Stomach (tissue), 9 donors: Measurements from ENCODE around the gene FSTL4. TPM values are rescaled to one million over a fixed set of nuclear protein-coding genes. Genes with fewer than 3 reads are reported as not detected.

Experiments used
- DNase-seq, 2 donors: peaks; one replicate each; pipeline versions ENCODE4 v3.0.0 to v3.0.0-alpha.2; 2013 to 2019
- H3K27ac ChIP-seq, 5 donors: fragments of 200-600 bp in 4 of 5; sonication (generic) in 4 of 5; one replicate each; pipeline ENCODE4 v1.5.1; 2013 to 2019; ENCODE audit warnings: mild to moderate bottlenecking in 1 of 5, moderate library complexity in 1 of 5
- H3K27me3 ChIP-seq, 3 donors: fragments of 200-600 bp; sonication (generic); one replicate each; pipeline ENCODE4 v1.5.1; 2017 to 2019; ENCODE audit warnings: mixed run types in 1 of 3
- H3K36me3 ChIP-seq, 4 donors: fragments of 200-600 bp; sonication (generic); 1 replicate in 3 of 4; 2 replicates in 1 of 4; pipeline ENCODE4 v1.5.1; 2016 to 2019
- H3K4me1 ChIP-seq, 4 donors: fragments of 200-600 bp; sonication (generic); one replicate each; pipeline ENCODE4 v1.5.1; 2016 to 2019
- H3K4me3 ChIP-seq, 4 donors: fragments of 200-600 bp; sonication (generic) in 3 of 4; one replicate each; pipeline ENCODE4 v1.5.1; 2016 to 2019; ENCODE audit warnings: mild to moderate bottlenecking in 1 of 4
- H3K9me3 ChIP-seq, 4 donors: fragments of 200-600 bp; sonication (generic); one replicate each; pipeline ENCODE4 v1.5.1; 2016 to 2019
- EP300 ChIP-seq: sonication (generic); formaldehyde crosslinking; IDR thresholded peaks from one replicate; pipeline ENCODE4 v1.6.1; 2017; ENCODE audit warnings: antibody characterized with exemption
- POLR2A ChIP-seq, 4 donors: fragments of 450-650 bp; IDR thresholded peaks; one replicate each; pipeline ENCODE4 v1.6.1; 2016; ENCODE audit warnings: antibody characterized with exemption in 4 of 4, control low read depth in 2 of 4, mild to moderate bottlenecking in 1 of 4, moderate library complexity in 1 of 4
- POLR2AphosphoS5 ChIP-seq, 3 donors: sonication (generic); formaldehyde crosslinking; IDR thresholded peaks; one replicate each; pipeline ENCODE4 v1.6.1; 2016; ENCODE audit warnings: antibody characterized with exemption in 3 of 3
- WGBS, 5 donors: extraction: QIAGEN DNeasy Blood & Tissue Kit in 3 of 5; methylation state at CpG; one replicate each; pipeline versions ENCODE4 v1.1.5 to v1.1.7; 2013 to 2018; 5-methylcytosine and 5-hydroxymethylcytosine counted together
- intact Hi-C: fragments of 100-400 bp; cut with DNase I; formaldehyde crosslinking; loops from one replicate; pipeline ENCODE4 v1.15.1; 2023; ENCODE audit warnings: low total_unique reads
- polyA plus RNA-seq, 3 donors: library from polyadenylated mRNA; stranded (reverse); fragments of 200-250 nt; gene quantifications; one replicate each; pipeline ENCODE4 v1.2.3, GENCODE V29; 2013
- total RNA-seq, 5 donors: library from RNA; depleted of rRNA; stranded (reverse); fragments of >200 nt; gene quantifications; one replicate each; pipeline versions ENCODE4 v1.1.0 to v1.2.3, GENCODE V29; 2014 to 2016
- TF ChIP-seq, protein P1 (sequence below), 7 experiments: fragments of 450-650 bp in 4 of 7; fragments of 200-600 bp in 3 of 7; sonication (generic) in 3 of 7; IDR thresholded peaks; one replicate each; pipeline ENCODE4 v1.5.1; 2016 to 2019; ENCODE audit warnings: antibody characterized with exemption in 7 of 7, control low read depth in 2 of 7, mild to moderate bottlenecking in 1 of 7
- donor health status: healthy with polysubstance abuse.
- donor health status: Bipolar disorder and iron deficiency.
- donor health status: healthy.

FSTL4 gene
- total and polyA plus RNA-seq, 8 donors = 0.37 to 0.55 TPM; not detected in 6

DNA sequence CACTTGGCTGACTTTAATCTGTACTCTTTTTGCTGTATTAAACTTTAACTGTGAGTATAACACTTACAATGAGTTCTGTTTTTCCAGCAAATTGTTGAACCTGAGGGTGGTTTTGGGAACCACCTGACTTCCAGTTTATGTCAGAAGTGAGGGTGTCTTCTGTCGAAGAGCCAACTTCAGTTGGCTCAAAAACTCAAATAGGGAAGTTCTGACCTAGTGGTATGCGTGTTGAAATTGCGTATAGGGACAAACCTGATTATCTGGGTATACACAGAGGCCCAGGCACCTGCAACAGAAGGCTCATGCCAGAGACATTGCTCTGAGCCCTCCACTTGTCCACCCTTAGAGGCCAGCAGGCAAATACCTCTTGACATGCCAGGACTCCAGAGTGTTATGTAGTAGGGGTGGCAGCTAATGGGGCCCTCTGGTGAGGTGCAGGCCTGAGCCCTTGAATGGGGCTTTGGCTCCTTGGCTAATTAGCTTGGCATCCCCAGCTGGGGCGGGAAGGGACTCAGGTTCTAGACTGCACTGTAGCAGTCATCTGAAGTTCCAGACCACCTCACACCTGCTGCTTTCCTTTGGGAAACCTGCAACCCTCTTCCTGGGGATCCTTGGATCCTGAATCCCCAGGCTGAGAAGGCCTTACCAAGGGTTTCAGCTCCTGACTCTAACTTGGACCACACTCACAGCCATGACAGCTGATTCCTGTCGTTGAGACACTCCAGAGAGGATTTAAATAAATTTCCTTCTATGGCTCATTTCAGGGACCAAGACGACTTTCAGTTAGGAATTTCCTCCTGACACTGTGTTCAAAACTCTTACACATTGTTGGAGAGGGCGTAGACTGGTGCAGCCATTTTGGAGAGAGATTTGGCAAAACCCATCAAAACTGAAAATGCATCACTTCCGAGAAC is 370.9 kb downstream of the FSTL4 start:
- WGBS, 5 donors = 75 to 83% (median 82%) methylated on average over 8 of the region's 8 CpGs
- Histone ChIP-seq H3K9me3 (no peaks in the 10 kb centered on the region), H3K27ac (no peak overlapping the region), H3K27me3 (peaks cover 0 to 12% (median 0%) of the 10 kb centered on the region in 3 donors), H3K4me1 (no peaks in the 10 kb centered on the region), H3K36me3 (no peaks in the 10 kb centered on the region), H3K4me3 (no peak overlapping the region)
- intact Hi-C loops = no loop called here
- no peak for TF ChIP-seq POLR2AphosphoS5 (IDR thresholded peaks at IDR 0.05)
- TF ChIP-seq POLR2A (IDR thresholded peaks at IDR 0.05) = no peak
- TF ChIP-seq, protein P1, sequence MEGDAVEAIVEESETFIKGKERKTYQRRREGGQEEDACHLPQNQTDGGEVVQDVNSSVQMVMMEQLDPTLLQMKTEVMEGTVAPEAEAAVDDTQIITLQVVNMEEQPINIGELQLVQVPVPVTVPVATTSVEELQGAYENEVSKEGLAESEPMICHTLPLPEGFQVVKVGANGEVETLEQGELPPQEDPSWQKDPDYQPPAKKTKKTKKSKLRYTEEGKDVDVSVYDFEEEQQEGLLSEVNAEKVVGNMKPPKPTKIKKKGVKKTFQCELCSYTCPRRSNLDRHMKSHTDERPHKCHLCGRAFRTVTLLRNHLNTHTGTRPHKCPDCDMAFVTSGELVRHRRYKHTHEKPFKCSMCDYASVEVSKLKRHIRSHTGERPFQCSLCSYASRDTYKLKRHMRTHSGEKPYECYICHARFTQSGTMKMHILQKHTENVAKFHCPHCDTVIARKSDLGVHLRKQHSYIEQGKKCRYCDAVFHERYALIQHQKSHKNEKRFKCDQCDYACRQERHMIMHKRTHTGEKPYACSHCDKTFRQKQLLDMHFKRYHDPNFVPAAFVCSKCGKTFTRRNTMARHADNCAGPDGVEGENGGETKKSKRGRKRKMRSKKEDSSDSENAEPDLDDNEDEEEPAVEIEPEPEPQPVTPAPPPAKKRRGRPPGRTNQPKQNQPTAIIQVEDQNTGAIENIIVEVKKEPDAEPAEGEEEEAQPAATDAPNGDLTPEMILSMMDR (IDR thresholded peaks at IDR 0.05) = no peak
- TF ChIP-seq EP300 = no peak
- DNase-seq = no peak

DNA sequence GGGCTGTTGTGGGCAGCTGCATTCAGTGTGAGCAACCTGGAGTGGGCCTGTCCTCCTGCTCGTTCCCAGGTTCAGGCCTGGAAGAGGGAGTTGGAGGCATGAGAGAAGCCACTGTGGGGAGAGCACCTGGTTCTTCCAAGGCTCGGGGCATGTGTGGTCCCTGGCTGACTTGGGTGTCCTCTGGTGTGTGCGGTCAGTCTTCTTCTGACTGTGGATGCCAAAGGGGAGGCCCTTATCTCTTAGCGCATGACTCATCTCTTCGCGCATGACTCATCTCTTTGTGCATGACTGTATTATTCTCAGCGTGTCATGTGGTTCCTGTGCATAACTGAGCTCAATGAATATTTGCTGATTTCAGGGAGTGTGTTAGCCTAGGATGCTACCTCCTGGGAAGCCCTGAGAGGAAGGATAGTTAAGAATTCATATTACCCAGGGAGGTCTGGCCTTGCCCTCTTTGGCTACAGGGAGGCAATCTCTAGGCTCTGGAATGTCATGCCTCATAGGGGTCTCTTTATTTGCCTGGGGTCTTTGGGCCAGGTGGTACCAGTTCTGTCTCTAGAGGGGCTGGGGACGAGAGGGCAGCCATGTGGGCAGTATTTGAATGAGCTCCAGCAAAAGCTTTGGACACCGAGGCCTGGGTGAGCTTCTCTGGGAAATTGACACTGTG is 371.8 kb downstream of the FSTL4 start:
- Histone ChIP-seq H3K27ac (no peak overlapping the region), H3K4me1 (no peaks in the 10 kb centered on the region), H3K27me3 (peaks cover 0 to 13% (median 0%) of the 10 kb centered on the region in 3 donors), H3K36me3 (no peaks in the 10 kb centered on the region), H3K9me3 (no peaks in the 10 kb centered on the region), H3K4me3 (no peak overlapping the region)
- DNase-seq = peak in 1 of 2 donors; percentile 50
- peak in 1 of 3 donors; percentile 13 for TF ChIP-seq POLR2AphosphoS5 (IDR thresholded peaks at IDR 0.05)
- no peak for TF ChIP-seq EP300
- intact Hi-C loops = no loop called here
- WGBS, 5 donors = 74 to 80% (median 79%) methylated on average over 7 to 9 of the region's 9 CpGs

DNA sequence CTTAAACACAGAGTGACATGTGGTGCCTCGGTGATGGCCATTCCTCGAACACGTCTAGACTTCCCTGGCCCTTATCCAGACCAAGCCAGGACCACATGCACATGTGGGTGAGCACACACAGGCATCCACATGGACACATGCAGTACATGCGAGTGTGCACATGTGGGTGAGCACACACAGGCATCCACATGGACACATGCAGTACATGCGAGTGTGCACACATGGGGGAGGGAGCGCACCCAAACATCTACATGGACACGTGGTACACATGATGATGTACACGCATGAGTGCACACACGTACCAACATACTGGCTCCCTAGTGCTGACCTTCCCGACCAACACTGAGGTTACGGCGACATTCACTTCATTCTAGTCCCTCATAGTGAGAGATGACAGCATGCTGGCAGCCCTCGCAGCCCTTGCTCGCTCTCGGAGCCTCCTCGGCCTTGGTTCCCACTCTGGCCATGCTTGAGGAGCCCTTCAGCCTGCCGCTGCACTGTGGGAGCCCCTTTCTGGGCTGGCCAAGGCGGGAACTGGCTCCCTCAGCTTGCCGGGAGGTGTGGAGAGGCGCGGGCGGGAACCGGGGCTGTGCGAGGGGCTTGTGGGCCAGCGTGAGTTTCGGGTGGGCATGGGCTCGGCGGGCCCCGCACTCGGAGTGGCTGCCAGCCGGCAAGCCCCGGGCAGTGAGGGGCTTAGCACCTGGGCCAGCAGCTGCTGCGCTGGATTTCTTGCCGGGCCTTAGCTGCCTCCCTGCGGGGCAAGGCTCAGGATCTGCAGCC is 373.7 kb downstream of the FSTL4 start:
- TF ChIP-seq POLR2A (IDR thresholded peaks at IDR 0.05) (no peak), EP300 (no peak), POLR2AphosphoS5 (IDR thresholded peaks at IDR 0.05) (no peak)
- TF ChIP-seq, protein P1 (IDR thresholded peaks at IDR 0.05) = no peak
- H3K4me1 ChIP-seq = no peaks in the 10 kb centered on the region
- H3K4me3 ChIP-seq = no peak overlapping the region
- DNase-seq = no peak
- peaks cover 0 to 13% (median 0%) of the 10 kb centered on the region in 3 donors for H3K27me3 ChIP-seq
- H3K36me3 ChIP-seq = no peaks in the 10 kb centered on the region
- no peak overlapping the region for H3K27ac ChIP-seq
- intact Hi-C loops = no loop called here
- H3K9me3 ChIP-seq = no peaks in the 10 kb centered on the region
- 90 to 95% (median 92%) methylated on average over 28 to 35 of the region's 35 CpGs for WGBS, 5 donors

DNA sequence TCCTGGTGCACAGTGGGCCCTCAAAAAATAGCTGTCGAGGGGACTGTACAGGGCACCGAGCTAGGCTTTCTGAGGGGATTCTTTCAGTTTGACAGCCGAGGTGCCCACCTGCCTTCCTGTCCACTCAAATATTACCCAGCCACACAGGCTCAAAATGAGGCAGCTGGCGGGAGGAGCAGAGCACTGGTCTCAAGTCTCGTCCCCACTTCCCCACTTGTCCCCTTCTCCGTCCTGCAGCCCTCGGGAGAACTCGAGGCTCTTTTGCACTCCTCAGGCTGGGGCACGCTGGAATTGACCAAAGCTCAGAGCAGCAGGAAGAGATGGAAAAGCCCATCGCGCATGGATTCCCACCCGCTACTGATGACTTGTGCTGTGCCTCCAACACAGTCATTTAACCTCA is 375.4 kb downstream of the FSTL4 start:
- Histone ChIP-seq H3K27ac (no peak overlapping the region), H3K36me3 (no peaks in the 10 kb centered on the region), H3K4me3 (no peak overlapping the region), H3K9me3 (no peaks in the 10 kb centered on the region), H3K4me1 (no peaks in the 10 kb centered on the region), H3K27me3 (peaks cover 0 to 13% (median 0%) of the 10 kb centered on the region in 3 donors)
- no peak for TF ChIP-seq POLR2AphosphoS5 (IDR thresholded peaks at IDR 0.05)
- no peak for TF ChIP-seq POLR2A (IDR thresholded peaks at IDR 0.05)
- TF ChIP-seq, protein P1 (IDR thresholded peaks at IDR 0.05) = no peak
- no peak for TF ChIP-seq EP300
- intact Hi-C loops = no loop called here
- DNase-seq = no peak
- WGBS, 5 donors = 70 to 83% (median 82%) methylated on average over 12 of the region's 12 CpGs
